ENCODE results near the gene MYO1H.
"Not testable (repeated sequence)": the region's sequence is repeated elsewhere in the genome, so short reads cannot be mapped to it uniquely, and the experiment has no call there.

The MYO1H gene

DNA sequence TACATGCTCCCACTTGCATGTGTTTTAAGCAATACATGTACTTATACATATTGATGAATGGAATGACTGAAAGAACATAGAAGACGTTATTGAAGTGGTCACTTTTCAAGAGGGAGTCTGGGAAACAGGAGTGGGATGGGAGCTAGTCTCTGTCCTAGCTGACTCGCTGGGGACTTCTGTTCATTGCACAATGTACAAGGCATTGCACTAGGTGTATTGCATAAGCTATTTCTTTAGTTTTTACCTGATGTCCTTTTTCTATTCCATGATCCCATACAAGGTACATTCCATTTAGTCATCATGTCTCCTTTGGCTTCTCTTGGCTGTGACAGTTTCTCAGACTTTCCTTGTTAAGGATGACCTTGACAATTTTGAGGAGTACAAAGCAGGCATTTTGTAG, 4.0 kb upstream of the MYO1H start:
- no peak for DNase-seq (ENCODE audit: low read depth)

GRCh38 chr12:109345428-109345827, 2.3 kb upstream of the MYO1H start:
- no peak for DNase-seq (ENCODE audit: low read depth)

GRCh38 chr12:109346920-109347319, 780 bp upstream of the MYO1H start:
- no peak for DNase-seq (ENCODE audit: low read depth)

DNA sequence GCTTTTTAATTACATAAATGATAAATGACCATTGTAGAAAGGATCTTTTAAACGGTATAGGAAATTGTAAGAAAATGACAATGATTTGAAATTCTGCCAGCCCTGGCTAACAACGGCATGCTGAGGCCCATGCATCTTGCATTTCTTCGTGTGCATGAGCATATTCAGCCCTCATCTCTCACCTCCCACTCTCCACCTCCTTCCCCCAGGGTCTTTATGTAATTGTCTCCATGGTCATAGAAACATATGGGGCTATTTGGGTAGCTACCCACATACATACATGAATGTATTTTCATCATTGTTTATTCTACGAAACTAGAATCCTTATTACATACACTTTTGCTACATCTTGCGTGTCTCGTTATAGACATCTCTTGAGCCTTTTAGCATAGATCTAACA, 4.5 kb downstream of the MYO1H start:
- DNase-seq (ENCODE audit: low read depth) = no peak

DNA sequence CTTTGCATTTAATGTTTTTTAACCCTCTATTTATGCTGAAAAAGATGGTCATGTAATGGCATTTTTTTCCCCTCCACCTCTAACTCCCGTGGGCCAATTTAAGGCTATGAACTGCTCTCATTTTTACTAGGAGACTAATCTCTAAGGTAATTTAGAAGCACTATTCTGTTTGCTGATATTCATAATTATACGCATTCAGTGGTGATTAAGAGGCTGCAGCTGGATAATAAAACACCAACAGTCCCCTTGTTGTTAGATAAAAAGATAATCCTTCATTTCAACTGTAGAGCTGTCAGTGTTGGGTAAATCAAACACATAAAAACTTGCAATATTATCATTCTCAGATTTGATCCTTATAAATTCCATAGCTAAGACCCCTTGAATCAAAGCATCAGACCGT, 8.9 kb downstream of the MYO1H start:
- DNase-seq (ENCODE audit: low read depth) = no peak

GRCh38 chr12:109357032-109357431, 9.3 kb downstream of the MYO1H start:
- DNase-seq (ENCODE audit: low read depth) = no peak

DNA sequence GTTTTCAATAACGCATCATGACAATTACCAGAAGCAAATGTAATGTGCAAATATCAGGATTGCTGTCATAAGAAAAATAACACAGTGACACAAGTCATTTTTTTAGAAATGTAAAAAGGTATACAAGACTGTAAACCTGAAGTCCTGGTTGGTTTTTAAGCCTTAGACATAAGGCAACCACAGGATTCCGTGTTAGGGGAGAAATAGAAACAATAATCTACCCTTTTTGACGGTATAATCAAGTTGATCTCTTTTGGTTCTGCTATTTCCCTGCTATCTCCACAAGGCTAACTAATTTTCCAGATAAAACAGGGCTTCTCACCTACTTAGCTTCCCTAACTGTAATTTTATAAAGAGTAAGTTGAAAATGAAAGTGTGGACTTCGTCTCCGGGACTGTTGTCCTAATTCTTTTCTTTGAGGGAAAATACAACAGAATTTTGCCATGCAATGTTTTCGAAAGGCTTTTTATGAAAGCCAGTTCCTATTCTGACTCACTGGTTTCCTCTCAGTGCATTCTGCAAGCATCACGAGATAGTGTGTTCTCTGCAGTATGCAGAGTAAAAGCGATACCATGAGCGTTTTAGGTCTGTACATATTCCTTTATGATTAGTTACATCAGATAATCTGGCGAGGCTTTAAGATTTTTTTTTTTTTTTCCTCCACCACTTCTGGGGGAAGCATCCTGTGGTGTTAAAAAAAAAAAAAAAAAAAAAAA, 10.6 kb downstream of the MYO1H start:
- no peak for DNase-seq (ENCODE audit: low read depth)

- DNase-seq (ENCODE audit: low read depth) = no peak
Measured at GRCh38 chr12:109359131-109359690, 11.5 kb downstream of the MYO1H start.

DNA sequence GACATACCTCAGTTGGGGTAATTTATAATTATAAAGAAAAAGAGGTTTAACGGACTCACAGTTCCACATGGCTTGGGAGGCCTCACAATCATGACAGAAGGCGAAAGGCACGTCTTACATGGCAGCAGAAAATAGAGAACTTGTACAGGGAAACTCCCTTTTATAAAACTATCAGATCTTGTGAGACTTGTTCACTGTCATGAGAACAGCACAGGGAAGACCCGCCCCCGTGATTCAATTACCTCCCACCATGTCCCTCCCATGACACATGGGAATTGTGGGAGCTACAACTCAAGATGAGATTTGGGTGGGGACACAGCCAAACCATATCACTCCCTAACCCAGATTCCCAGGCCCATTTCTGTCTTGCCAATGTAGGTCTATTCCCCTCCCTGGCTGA, 22.1 kb downstream of the MYO1H start:
- no peak for DNase-seq (ENCODE audit: low read depth)

GRCh38 chr12:109377139-109377685, 29.5 kb downstream of the MYO1H start:
- no peak for DNase-seq (ENCODE audit: low read depth)

GRCh38 chr12:109378569-109378968, 30.9 kb downstream of the MYO1H start:
- DNase-seq (ENCODE audit: low read depth) = no peak

DNA sequence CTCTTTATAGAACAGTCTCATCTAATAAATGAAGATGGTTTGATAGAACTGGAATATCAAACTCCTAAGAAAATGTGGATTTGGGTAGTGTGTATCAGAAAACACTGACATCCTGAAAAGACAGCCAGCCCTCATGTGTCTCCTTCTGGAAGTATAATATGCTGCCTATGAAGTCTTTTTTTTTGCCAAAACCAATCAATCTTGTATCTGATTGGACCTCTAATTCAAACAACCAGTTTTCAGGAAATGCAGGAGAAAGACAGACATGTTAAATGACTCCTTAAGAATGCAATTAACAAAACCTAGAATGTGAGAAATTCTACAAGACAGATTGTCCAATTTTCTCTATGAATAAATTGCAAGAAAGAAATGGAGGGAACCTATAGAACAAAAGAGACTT, 34.3 kb downstream of the MYO1H start:
- no peak for DNase-seq (ENCODE audit: low read depth)

- DNase-seq (ENCODE audit: low read depth) = no peak
Measured at GRCh38 chr12:109383240-109383639, 35.5 kb downstream of the MYO1H start.

- no peak for DNase-seq (ENCODE audit: low read depth)
Measured at GRCh38 chr12:109385339-109386058, 37.8 kb downstream of the MYO1H start.

- no peak for DNase-seq (ENCODE audit: low read depth)
Measured at GRCh38 chr12:109386059-109386433, 38.3 kb downstream of the MYO1H start.

DNA sequence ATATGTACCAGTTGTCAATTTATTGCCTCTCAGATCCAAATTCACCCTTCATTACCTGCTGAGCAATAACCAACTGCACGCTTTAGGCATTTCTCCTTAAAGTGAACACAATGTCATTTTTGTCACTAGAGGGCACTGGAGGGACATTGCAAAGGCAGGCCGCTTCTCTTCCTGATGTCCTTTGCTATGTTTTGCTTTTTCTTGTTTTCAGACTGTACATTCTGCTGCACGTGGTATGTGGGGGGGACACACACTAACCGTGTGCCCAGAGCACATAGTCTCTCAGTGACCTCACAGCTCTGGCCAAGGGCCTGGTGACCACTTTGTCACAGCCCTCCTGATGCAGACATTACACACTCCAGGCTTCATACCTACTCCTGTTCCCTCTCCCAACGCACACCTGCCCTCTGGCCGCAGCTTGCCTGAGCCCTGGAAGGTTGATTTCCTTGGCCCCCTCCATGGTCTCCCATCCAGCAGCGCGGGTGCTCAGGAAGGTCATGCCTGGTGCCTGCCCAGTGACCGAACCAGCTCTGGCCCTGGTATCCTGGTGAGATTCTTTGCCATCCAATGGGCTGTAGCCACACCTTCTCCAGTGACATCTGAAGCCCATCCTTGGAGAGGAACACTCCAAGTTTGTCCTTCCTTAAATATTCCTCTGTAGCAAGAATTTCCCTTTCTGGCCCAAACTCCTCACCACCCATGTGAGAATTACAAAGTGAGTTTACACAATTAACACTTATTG, 39.9 kb downstream of the MYO1H start:
- no peak for DNase-seq (ENCODE audit: low read depth)

GRCh38 chr12:109388167-109388563, 40.5 kb downstream of the MYO1H start:
- no peak for DNase-seq (ENCODE audit: low read depth)

DNA sequence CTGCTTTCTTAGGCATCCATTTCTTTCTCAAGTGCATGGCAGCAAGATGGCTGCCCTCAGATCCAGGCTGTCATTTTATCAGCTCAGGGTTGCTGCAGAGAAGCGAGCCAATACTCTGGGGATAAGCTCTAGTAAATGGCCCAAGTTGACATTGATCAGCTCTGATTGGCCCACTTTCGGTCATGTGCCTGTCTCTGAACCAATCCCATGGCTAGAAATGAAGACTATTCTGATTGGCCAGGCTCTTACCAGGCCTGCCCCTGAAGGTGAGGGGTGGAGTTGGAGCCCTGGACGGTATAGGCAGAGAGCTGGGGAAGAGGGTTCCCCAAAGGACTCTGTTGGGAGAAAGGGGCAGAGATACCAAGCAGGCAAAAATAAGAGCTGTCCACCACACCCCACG, 41.4 kb downstream of the MYO1H start:
- DNase-seq (ENCODE audit: low read depth) = no peak

DNA sequence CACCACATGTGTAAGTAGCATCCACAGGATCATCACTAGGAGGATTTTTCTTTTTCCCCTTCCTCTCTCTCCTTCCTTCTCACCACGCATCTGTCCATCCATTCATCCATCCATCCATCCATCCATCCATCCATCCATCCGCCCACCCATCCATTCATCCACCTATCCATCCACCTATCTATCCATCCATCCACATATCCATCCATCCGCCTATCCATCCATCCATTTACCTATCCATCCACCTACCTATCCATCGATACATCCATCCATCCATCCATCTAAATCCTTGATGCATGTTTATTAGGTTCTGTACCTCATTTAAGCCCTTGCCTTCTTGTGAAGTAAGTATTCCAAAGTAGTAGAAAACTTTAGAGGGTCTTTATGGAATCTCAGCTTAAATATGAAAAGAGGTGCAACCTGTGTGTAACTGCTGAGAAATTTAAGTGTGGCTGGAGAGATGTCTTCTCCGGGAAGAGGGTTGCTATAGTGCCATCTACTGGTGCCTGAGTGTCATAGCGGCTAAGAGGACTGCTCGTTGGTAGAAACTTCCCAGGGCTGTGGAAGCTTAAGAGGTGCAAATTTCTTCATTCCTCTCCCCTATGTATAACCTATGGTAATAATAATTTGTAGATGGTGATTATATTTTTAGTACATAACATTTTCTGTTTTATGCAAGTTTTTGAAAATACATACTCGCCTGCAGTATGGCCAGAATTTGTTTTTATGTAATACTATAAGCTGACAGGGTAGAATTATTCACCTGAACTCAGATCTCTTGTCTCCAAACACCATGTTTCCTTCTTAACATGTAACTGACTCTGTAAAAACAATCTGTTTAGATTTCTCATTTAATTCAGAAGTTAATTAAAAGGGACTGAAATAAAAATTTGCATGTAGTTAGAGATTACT, 46.0 kb downstream of the MYO1H start:
- no peak for DNase-seq (ENCODE audit: low read depth)

DNA sequence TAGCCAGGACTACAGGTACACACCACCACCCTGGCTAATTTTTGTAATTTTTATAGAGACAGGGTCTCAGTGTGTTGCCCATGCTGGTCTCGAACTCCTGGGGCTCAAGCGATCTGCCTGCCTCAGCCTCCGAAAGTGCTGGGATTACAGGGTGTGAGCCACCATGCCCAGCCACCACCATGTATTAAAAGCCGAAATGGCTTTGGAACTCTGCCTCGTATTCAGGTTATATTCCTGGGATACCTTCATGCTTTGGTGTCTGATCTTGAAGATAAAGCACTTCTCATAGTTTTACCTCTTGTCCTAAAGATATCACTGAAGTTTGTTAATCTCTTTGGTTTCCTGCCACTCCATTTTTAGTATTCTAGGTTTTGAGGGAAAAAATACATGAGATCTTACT, 47.2 kb downstream of the MYO1H start:
- DNase-seq (ENCODE audit: low read depth) = no peak

- DNase-seq (ENCODE audit: low read depth) = not testable (repeated sequence)
Measured at GRCh38 chr12:109404841-109405240, 57.1 kb downstream of the MYO1H start.

Measured in activated T-helper 9 cell treated with anti-CD3 and anti-CD28 coated beads, Interleukin-2, amount 50 U/mL, for 16 hours (primary cell).